ENCODE results near the gene STXBP1. TPM values are rescaled to one million over a fixed set of nuclear protein-coding genes. Genes with fewer than 3 reads are reported as not detected.

Gene STXBP1
- total and polyA plus RNA-seq, 2 of the 13 experiments (the other 11 are each of a cell fraction or from before 2014, with no cell fraction given) = 2.9 TPM

DNA sequence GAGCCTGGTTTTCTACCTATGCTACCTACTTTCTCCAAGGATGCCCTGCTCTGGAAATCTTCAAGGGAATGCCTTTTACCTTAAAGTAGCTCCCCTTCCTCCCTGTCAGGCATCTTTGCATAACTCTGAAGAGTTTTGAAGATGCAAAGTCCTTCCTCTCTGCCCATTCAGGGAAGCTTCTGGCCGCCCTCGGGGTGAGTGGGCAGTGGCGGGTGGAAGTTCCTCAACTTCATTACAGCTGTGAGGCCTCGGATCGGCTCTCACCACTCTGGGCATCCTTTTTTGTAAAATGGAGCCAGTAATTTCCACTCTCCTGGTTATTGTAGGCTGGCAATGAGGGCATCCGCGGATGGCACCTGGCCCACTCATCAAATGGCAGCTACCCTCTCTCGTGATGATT is 31.7 kb upstream of the STXBP1 start:
- H3K27ac ChIP-seq (ENCODE audit: extremely low read length, insufficient read depth, low read length) = no peak overlapping the region
- no peaks in the 10 kb centered on the region for H3K36me3 ChIP-seq (replicated peaks in 1 of 2; ENCODE audit: control insufficient read depth in 1 of 2, insufficient read depth in 2 of 2, low read length in 2 of 2)
- H3K27me3 ChIP-seq (ENCODE audit: control insufficient read depth in 1 of 2, insufficient read depth in 2 of 2, low read length in 2 of 2) = no peaks in the 10 kb centered on the region
- WGBS (ENCODE audit: low lambda C conversion rate) = 90% methylated on average over 8 of the region's 8 CpGs
- FAIRE-seq (no peak), ATAC-seq (no peak), DNase-seq (ENCODE audit: low spot score) (no peak)
- H4K20me1 ChIP-seq (ENCODE audit: insufficient read depth, low read length) = no peaks in the 10 kb centered on the region
- TF ChIP-seq, protein P1, sequence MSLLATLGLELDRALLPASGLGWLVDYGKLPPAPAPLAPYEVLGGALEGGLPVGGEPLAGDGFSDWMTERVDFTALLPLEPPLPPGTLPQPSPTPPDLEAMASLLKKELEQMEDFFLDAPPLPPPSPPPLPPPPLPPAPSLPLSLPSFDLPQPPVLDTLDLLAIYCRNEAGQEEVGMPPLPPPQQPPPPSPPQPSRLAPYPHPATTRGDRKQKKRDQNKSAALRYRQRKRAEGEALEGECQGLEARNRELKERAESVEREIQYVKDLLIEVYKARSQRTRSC (CRISPR knock-in tag; IDR thresholded peaks at IDR 0.05; ENCODE audit: low read depth) = no peak
- TF ChIP-seq, protein P2, sequence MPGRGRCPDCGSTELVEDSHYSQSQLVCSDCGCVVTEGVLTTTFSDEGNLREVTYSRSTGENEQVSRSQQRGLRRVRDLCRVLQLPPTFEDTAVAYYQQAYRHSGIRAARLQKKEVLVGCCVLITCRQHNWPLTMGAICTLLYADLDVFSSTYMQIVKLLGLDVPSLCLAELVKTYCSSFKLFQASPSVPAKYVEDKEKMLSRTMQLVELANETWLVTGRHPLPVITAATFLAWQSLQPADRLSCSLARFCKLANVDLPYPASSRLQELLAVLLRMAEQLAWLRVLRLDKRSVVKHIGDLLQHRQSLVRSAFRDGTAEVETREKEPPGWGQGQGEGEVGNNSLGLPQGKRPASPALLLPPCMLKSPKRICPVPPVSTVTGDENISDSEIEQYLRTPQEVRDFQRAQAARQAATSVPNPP (CRISPR knock-in tag; IDR thresholded peaks at IDR 0.05) = no peak
- TF ChIP-seq IRX3 (CRISPR knock-in tag; IDR thresholded peaks at IDR 0.05; ENCODE audit: borderline replicate concordance, low read depth) (no peak), ZNF296 (CRISPR knock-in tag; conservative IDR thresholded peaks at IDR 0.05) (no peak), ZNF263 (CRISPR knock-in tag; IDR thresholded peaks at IDR 0.05) (no peak)
- TF ChIP-seq, protein P3, sequence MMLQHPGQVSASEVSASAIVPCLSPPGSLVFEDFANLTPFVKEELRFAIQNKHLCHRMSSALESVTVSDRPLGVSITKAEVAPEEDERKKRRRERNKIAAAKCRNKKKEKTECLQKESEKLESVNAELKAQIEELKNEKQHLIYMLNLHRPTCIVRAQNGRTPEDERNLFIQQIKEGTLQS (CRISPR knock-in tag; IDR thresholded peaks at IDR 0.05) = no peak
- TF ChIP-seq, protein P4, sequence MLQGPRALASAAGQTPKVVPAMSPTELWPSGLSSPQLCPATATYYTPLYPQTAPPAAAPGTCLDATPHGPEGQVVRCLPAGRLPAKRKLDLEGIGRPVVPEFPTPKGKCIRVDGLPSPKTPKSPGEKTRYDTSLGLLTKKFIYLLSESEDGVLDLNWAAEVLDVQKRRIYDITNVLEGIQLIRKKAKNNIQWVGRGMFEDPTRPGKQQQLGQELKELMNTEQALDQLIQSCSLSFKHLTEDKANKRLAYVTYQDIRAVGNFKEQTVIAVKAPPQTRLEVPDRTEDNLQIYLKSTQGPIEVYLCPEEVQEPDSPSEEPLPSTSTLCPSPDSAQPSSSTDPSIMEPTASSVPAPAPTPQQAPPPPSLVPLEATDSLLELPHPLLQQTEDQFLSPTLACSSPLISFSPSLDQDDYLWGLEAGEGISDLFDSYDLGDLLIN (CRISPR knock-in tag; IDR thresholded peaks at IDR 0.05; ENCODE audit: borderline replicate concordance) = no peak
- H3K4me3 ChIP-seq (replicated peaks in 1 of 3; ENCODE audit: insufficient read depth in 1 of 3, low read depth in 2 of 3, low read length in 3 of 3) = no peak overlapping the region
- intact Hi-C loops (cut with micrococcal nuclease; ENCODE audit: unreplicated experiment) (no loop called here), in situ Hi-C loops (cut with HindIII; ENCODE audit: extremely low pct_ligation_motif_present, low pct_unique_long_range_greater_than_20kb) (no loop called here)
- no TSS peak for BruUV-seq (replicated peaks)
- ChIA-PET CTCF (ENCODE audit: low intra/inter-chr PET ratio, low total read pairs) (no interaction called here), POLR2A (interaction anchor here (0.9 kb wide), 1 partner anchor 23 kb away, joined by 3 read pairs; no protein-coding TSS in a partner anchor)
- H3K4me2 ChIP-seq (ENCODE audit: low read depth, low read length) = no peak overlapping the region
- no peaks in the 10 kb centered on the region for H3K79me2 ChIP-seq (ENCODE audit: insufficient read depth, low read length)
- H3K9ac ChIP-seq (ENCODE audit: insufficient read depth, low read depth, low read length) = no peak overlapping the region
- peaks cover 68% of the 10 kb centered on the region for H3K4me1 ChIP-seq (ENCODE audit: insufficient read depth, low read length)
- H3K9me3 ChIP-seq (ENCODE audit: low read length) = no peaks in the 10 kb centered on the region
- H2AFZ ChIP-seq (ENCODE audit: low read length) = no peak overlapping the region

Measured in HepG2 (cell line).